Osteocyte (in vitro differentiated cells): Measurements from ENCODE around the gene NSMCE4A. TPM values are rescaled to one million over a fixed set of nuclear protein-coding genes. Genes with fewer than 3 reads are reported as not detected.

Experiments
- DNase-seq: peaks from one replicate; pipeline ENCODE4 v3.0.0; 2021; ENCODE audit warnings: mixed read lengths; ENCODE audit not compliant: unreplicated experiment; ENCODE audit errors: extremely low spot score
- H3K27ac Mint-ChIP-seq: one replicate; pipeline ENCODE4 v1.8.0; 2021; ENCODE audit warnings: mild to moderate bottlenecking, mixed read lengths; ENCODE audit not compliant: unreplicated experiment
- H3K27me3 Mint-ChIP-seq: one replicate; pipeline ENCODE4 v1.8.0; 2021; ENCODE audit warnings: mixed read lengths; ENCODE audit not compliant: unreplicated experiment
- H3K36me3 Mint-ChIP-seq: one replicate; pipeline ENCODE4 v1.8.0; 2021; ENCODE audit warnings: mixed read lengths; ENCODE audit not compliant: unreplicated experiment
- H3K4me1 Mint-ChIP-seq: one replicate; pipeline ENCODE4 v1.8.0; 2021; ENCODE audit warnings: mixed read lengths; ENCODE audit not compliant: unreplicated experiment
- H3K4me3 Mint-ChIP-seq: one replicate; pipeline ENCODE4 v1.8.0; 2021; ENCODE audit warnings: mild to moderate bottlenecking, moderate library complexity, mixed read lengths; ENCODE audit not compliant: unreplicated experiment
- H3K9me3 Mint-ChIP-seq: one replicate; pipeline ENCODE4 v1.8.0; 2021; ENCODE audit warnings: mixed read lengths; ENCODE audit not compliant: unreplicated experiment
- CTCF ChIP-seq: fragments of 200-600 bp; sonication (generic); IDR thresholded peaks from 2 replicates; pipeline ENCODE4 v1.5.0; 2021; ENCODE audit warnings: antibody characterized with exemption, mild to moderate bottlenecking, moderate library complexity
- total RNA-seq: library from RNA; stranded (reverse); gene quantifications from 2 replicates; pipeline ENCODE4 v1.2.1, GENCODE V29; 2021

The NSMCE4A gene
- total RNA-seq, 1 donor from 2014 or later, result 34.3 TPM

- no peak for TF ChIP-seq CTCF
- peaks cover 2% of the 10 kb centered on the region for H3K27me3 Mint-ChIP-seq
- H3K36me3 Mint-ChIP-seq, result peaks cover 2% of the 10 kb centered on the region
- no peak overlapping the region for H3K27ac Mint-ChIP-seq
- peaks cover 4% of the 10 kb centered on the region for H3K9me3 Mint-ChIP-seq
- no peak for DNase-seq
- peaks cover 10% of the 10 kb centered on the region for H3K4me1 Mint-ChIP-seq
- no peak overlapping the region for H3K4me3 Mint-ChIP-seq
Observed at GRCh38 chr10:121990015-121990677, 15.1 kb upstream of the NSMCE4A start.

GRCh38 chr10:121988361-121989324, 13.6 kb upstream of the NSMCE4A start, which contains the start of gene TACC2:
TACC2 (plus strand) TSS chr10:121989163; CDS start chr10:122021982, 32,819 bp downstream.
- peaks cover 14% of the 10 kb centered on the region for H3K9me3 Mint-ChIP-seq
- no peak for TF ChIP-seq CTCF
- H3K27ac Mint-ChIP-seq, result no peak within 1 kb of the TSS
- H3K36me3 Mint-ChIP-seq, result peaks cover 5% of the 10 kb centered on the region
- no peak for DNase-seq
- H3K27me3 Mint-ChIP-seq, result peaks cover 2% of the 10 kb centered on the region
- no peak within 1 kb of the TSS for H3K4me3 Mint-ChIP-seq
- H3K4me1 Mint-ChIP-seq, result peaks cover 10% of the 10 kb centered on the region

- Mint-ChIP-seq H3K27ac (no peak overlapping the region), H3K9me3 (peaks cover 11% of the 10 kb centered on the region), H3K4me3 (no peak overlapping the region), H3K4me1 (peaks cover 4% of the 10 kb centered on the region), H3K27me3 (peaks cover 4% of the 10 kb centered on the region), H3K36me3 (peaks cover 5% of the 10 kb centered on the region)
- no peak for DNase-seq
- no peak for TF ChIP-seq CTCF
Observed at GRCh38 chr10:121984463-121984862, 9.4 kb upstream of the NSMCE4A start.

GRCh38 chr10:121983852-121984251, 8.8 kb upstream of the NSMCE4A start:
- Mint-ChIP-seq H3K9me3 (peaks cover 11% of the 10 kb centered on the region), H3K27ac (no peak overlapping the region), H3K36me3 (peaks cover 5% of the 10 kb centered on the region), H3K4me1 (peaks cover 4% of the 10 kb centered on the region), H3K27me3 (peaks cover 4% of the 10 kb centered on the region), H3K4me3 (no peak overlapping the region)
- no peak for DNase-seq
- TF ChIP-seq CTCF, result no peak

- peaks cover 4% of the 10 kb centered on the region for H3K27me3 Mint-ChIP-seq
- H3K27ac Mint-ChIP-seq, result no peak overlapping the region
- H3K4me1 Mint-ChIP-seq, result no peaks in the 10 kb centered on the region
- no peak overlapping the region for H3K4me3 Mint-ChIP-seq
- peaks cover 3% of the 10 kb centered on the region for H3K36me3 Mint-ChIP-seq
- H3K9me3 Mint-ChIP-seq, result peaks cover 11% of the 10 kb centered on the region
- TF ChIP-seq CTCF, result no peak
- DNase-seq, result no peak
Observed at GRCh38 chr10:121981346-121981745, 6.3 kb upstream of the NSMCE4A start.
